LNCAP (cell line): Measurements from ENCODE around the gene EYA4.

ENCODE experiments used
- TF ChIP-seq, protein P1 (sequence below): fragments of 450-650 bp; IDR thresholded peaks from 2 replicates; pipeline ENCODE4 v1.5.1; 2017; ENCODE audit warnings: mild to moderate bottlenecking

The EYA4 gene

GRCh38 chr6:133463790-133464189 lies 222.6 kb downstream of the EYA4 start:
- TF ChIP-seq, protein P1, sequence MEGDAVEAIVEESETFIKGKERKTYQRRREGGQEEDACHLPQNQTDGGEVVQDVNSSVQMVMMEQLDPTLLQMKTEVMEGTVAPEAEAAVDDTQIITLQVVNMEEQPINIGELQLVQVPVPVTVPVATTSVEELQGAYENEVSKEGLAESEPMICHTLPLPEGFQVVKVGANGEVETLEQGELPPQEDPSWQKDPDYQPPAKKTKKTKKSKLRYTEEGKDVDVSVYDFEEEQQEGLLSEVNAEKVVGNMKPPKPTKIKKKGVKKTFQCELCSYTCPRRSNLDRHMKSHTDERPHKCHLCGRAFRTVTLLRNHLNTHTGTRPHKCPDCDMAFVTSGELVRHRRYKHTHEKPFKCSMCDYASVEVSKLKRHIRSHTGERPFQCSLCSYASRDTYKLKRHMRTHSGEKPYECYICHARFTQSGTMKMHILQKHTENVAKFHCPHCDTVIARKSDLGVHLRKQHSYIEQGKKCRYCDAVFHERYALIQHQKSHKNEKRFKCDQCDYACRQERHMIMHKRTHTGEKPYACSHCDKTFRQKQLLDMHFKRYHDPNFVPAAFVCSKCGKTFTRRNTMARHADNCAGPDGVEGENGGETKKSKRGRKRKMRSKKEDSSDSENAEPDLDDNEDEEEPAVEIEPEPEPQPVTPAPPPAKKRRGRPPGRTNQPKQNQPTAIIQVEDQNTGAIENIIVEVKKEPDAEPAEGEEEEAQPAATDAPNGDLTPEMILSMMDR = no peak

DNA sequence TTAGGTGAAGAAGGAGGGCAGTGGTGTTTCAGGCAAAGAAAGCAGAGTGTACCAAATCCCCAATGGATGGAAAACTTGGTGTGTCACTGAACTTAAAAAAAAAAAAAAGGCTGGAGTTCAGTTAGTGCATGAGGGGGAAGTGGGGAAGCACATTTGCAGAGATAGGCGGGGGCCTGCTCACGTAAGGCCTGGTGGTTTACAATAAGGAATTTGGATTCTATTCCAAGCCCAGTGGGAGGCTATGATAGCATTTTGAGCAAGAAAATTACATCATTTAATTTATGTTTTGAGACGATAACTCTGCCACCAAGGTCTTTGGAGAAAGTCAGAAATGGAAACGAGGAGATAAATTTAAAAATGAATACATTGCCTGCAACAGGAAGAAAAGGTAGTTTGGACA lies 225.5 kb downstream of the EYA4 start:
- TF ChIP-seq, protein P1 = no peak

DNA sequence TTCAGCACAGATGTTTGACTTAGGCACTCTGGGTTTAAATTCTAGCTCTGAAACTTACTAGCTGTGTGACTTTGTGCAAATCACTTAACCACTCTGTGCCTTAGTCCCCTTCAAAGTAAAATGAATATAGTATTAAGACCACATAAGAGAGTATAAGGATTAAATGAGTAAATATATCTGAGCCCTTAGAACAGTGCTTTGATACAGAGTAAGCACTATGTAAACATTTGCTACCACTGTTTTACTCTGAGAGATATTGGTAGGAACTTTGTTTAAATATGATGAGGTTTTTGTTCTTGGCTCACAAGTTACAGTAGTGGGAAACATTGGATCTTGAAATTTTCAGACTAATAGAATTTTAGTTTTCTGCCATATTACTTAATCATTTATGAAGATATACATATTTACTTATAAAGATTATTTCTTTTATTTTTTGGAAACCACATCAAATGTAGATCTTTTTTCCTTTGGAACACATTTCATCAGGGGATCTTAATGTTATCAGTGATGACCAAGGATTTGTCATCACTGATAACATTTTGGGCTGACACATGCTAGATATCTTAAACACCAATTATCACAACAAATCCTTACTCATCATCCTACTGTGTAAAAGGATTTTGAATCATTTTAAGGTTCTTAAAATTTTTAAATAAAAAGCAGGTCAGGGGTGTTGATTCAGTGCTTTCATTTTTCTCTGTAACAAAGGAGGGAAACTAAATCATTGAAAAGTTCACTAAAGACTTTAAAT lies 226.2 kb downstream of the EYA4 start:
- TF ChIP-seq, protein P1 = no peak

DNA sequence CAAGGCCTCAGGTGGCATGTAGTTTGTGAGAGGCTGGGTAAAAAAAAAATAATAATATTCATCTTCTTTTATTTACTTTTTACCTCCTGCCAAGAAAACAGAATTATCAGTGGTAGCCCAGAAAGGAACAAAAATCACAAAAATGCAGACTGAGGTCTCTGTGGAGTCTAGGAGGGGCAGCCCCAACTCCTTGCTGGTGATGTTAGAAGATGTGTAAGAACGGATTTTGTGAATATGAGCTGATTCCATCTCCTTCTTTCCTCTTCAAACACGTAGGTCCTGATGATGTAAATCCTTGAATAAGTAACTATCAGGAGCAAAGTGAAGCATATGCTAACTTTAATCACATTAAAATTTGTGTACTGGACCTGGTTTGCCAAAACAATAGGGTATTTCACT lies 226.8 kb downstream of the EYA4 start:
- TF ChIP-seq, protein P1 = no peak

DNA sequence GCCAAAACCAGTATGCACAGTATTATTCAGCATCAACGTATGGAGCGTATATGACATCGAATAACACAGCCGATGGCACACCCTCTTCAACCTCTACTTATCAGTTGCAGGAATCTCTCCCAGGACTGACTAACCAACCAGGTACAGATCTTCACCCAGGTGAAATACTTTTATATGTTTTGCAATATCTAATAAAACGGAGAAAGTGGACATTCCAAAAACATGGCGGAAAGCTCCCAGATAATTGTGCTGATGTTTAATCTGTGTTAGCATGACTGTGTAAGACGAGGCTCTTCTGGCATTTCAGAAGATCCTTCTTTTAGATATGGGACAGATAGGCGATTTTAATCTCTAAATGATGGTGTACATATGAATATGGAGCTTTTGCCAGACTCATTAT lies 227.4 kb downstream of the EYA4 start:
- TF ChIP-seq, protein P1 = no peak

DNA sequence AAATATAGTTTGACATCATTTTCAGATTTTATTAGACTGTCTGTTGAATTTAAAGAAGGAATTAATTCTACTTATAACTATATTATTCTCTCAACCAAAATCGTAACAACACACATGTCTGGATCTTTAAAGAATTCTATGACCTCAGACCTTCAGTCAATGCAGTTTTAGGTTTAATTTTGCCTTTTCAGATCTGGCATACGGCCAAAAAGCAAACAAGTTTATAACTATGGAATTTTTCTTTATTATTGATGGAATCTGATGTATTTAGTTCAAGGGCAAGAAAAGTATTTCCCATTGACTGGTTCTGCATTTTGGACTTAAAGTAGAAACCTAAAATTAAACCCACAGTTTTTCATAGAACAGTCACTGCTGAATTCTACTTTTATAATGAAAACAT lies 233.4 kb downstream of the EYA4 start:
- TF ChIP-seq, protein P1 = no peak

GRCh38 chr6:133478673-133479072 lies 237.5 kb downstream of the EYA4 start:
- TF ChIP-seq, protein P1 = no peak

DNA sequence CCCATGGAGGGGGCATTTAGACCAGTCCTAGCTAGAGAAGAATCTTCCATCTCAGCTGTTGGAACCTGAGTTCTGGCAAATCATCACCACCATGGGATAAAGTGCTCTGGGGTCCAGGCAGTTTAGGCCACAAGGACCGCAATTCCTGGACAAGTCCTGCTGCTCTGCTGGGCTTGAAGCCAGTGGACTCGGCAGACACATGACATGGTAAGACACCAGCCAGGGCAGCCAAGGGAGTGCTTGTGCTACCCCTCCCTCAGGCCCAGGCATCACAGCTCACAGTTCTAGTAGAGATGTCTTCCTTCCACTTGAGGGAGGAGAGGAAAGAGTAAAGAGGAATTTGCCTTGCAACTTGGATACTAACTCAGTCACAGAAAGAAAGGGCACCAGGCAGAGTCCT lies 246.0 kb downstream of the EYA4 start:
- TF ChIP-seq, protein P1 = no peak
